Activated effector memory CD4-positive, alpha-beta T cell treated with anti-CD3 and anti-CD28 coated beads, Interleukin-2, amount 50 U/mL, for 16 hours (primary cell): Measurements from ENCODE around the gene RNASEL.

ENCODE experiments used
- DNase-seq: peaks from one replicate; pipeline ENCODE4 v3.0.0-alpha.2; 2020

The RNASEL gene

GRCh38 chr1:182600036-182600713, 11.1 kb upstream of the RNASEL start:
- DNase-seq, result no peak

- DNase-seq, result no peak
Measured at GRCh38 chr1:182599339-182599738, 10.3 kb upstream of the RNASEL start.

- no peak for DNase-seq
Measured at GRCh38 chr1:182598296-182598695, 9.2 kb upstream of the RNASEL start.

GRCh38 chr1:182596934-182597333, 7.9 kb upstream of the RNASEL start:
- no peak for DNase-seq

GRCh38 chr1:182595641-182596240, 6.7 kb upstream of the RNASEL start:
- DNase-seq, result peak; percentile 86

GRCh38 chr1:182589931-182590330, 875 bp upstream of the RNASEL start:
- DNase-seq, result no peak

- no peak for DNase-seq
Measured at GRCh38 chr1:182589520-182589919, 464 bp upstream of the RNASEL start.

GRCh38 chr1:182587666-182588499, 1.2 kb downstream of the RNASEL start:
- no peak for DNase-seq

GRCh38 chr1:182587093-182587492, 2.0 kb downstream of the RNASEL start:
- DNase-seq, result no peak

GRCh38 chr1:182586380-182586779, 2.7 kb downstream of the RNASEL start:
- DNase-seq, result no peak

GRCh38 chr1:182584746-182585145, 4.3 kb downstream of the RNASEL start:
- DNase-seq, result no peak

- DNase-seq, result no peak
Measured at GRCh38 chr1:182580736-182581135, 8.3 kb downstream of the RNASEL start.

- DNase-seq, result no peak
Measured at GRCh38 chr1:182575540-182576149, 13.4 kb downstream of the RNASEL start.

- DNase-seq, result no peak
Measured at GRCh38 chr1:182574156-182574555, 14.9 kb downstream of the RNASEL start.

GRCh38 chr1:182570611-182570970, 18.5 kb downstream of the RNASEL start:
- no peak for DNase-seq

- no peak for DNase-seq
Measured at GRCh38 chr1:182569939-182570610, 19.0 kb downstream of the RNASEL start.

GRCh38 chr1:182568647-182569284, 20.3 kb downstream of the RNASEL start:
- no peak for DNase-seq

- DNase-seq, result no peak
Measured at GRCh38 chr1:182567629-182568028, 21.4 kb downstream of the RNASEL start.

GRCh38 chr1:182565537-182565936, 23.5 kb downstream of the RNASEL start:
- no peak for DNase-seq

- no peak for DNase-seq
Measured at GRCh38 chr1:182564406-182565004, 24.6 kb downstream of the RNASEL start.

GRCh38 chr1:182563095-182563494, 26.0 kb downstream of the RNASEL start:
- no peak for DNase-seq

GRCh38 chr1:182561456-182561855, 27.6 kb downstream of the RNASEL start:
- no peak for DNase-seq
